Caco-2 (cell line): Measurements from ENCODE around the gene MIS12. TPM values are rescaled to one million over a fixed set of nuclear protein-coding genes. Genes with fewer than 3 reads are reported as not detected.

Source experiments
- BruUV-seq: library from RNA; stranded (reverse); fragments of 400-500 nt; replicated peaks from 2 replicates; lab custom pipeline; 2021; lab: Mats Ljungman, UMichigan
- CTCF ChIA-PET: fragments of 300-600 bp; sonication (Branson Sonifier 250); formaldehyde crosslinking; loops from one replicate; lab custom pipeline; 2022; ENCODE audit warnings: antibody characterized with exemption; lab: Charles Lee
- POLR2A ChIA-PET: fragments of 300-600 bp; sonication (Branson Sonifier 250); formaldehyde crosslinking; loops from one replicate; lab custom pipeline; 2022; ENCODE audit warnings: antibody characterized with exemption; lab: Charles Lee
- DNase-seq, 2 experiments: peaks; one replicate each; pipeline versions ENCODE4 v3.0.0 to v3.0.0-alpha.2; 2020 to 2022
- H3K27me3 ChIP-seq: replicated peaks from 2 replicates; pipeline ENCODE4 v1.6.0; 2011; ENCODE audit warnings: low read length; ENCODE audit not compliant: control insufficient read depth, insufficient read depth
- H3K36me3 ChIP-seq: 2 replicates; pipeline ENCODE4 v1.5.1; 2011; ENCODE audit warnings: low read length; ENCODE audit not compliant: control insufficient read depth, insufficient read depth
- H3K4me1 ChIP-seq: fragments of 250-450 bp; sonication (Bioruptor Pico); 2 replicates; pipeline ENCODE4 v1.5.1; 2020; ENCODE audit warnings: mild to moderate bottlenecking
- H3K4me3 ChIP-seq: 2 replicates; pipeline ENCODE4 v1.5.1; 2011; ENCODE audit warnings: low read depth, mild to moderate bottlenecking, control low read depth, low read length
- H3K9me3 ChIP-seq: fragments of 250-450 bp; sonication (Bioruptor Pico); 2 replicates; pipeline ENCODE4 v1.5.1; 2020; ENCODE audit warnings: mild to moderate bottlenecking, moderate library complexity
- H3K27ac Mint-ChIP-seq: one replicate; pipeline ENCODE4 v1.8.0; 2022; ENCODE audit warnings: mixed read lengths; ENCODE audit not compliant: unreplicated experiment
- H3K27me3 Mint-ChIP-seq: one replicate; pipeline ENCODE4 v1.8.0; 2022; ENCODE audit warnings: mixed read lengths; ENCODE audit not compliant: insufficient read depth, unreplicated experiment
- H3K36me3 Mint-ChIP-seq: one replicate; pipeline ENCODE4 v1.8.0; 2022; ENCODE audit warnings: mild to moderate bottlenecking, mixed read lengths; ENCODE audit not compliant: insufficient read depth, unreplicated experiment
- H3K4me1 Mint-ChIP-seq: one replicate; pipeline ENCODE4 v1.8.0; 2022; ENCODE audit warnings: low read depth, mixed read lengths; ENCODE audit not compliant: unreplicated experiment
- H3K4me3 Mint-ChIP-seq: one replicate; pipeline ENCODE4 v1.8.0; 2022; ENCODE audit warnings: mild to moderate bottlenecking, moderate library complexity, mixed read lengths; ENCODE audit not compliant: unreplicated experiment
- H3K9me3 Mint-ChIP-seq: one replicate; pipeline ENCODE4 v1.8.0; 2022; ENCODE audit warnings: mixed read lengths; ENCODE audit not compliant: unreplicated experiment
- CTCF ChIP-seq, 2 experiments: fragments of 200-600 bp in 1 of 2; IDR thresholded peaks; 1 replicate in 1 of 2; 2 replicates in 1 of 2; pipeline versions ENCODE4 v1.5.1 to v1.8.0; 2011 to 2022; ENCODE audit warnings: antibody characterized with exemption in 1 of 2, control low read depth in 1 of 2, inconsistent platforms in 1 of 2, low read depth in 1 of 2, low read length in 1 of 2, mild to moderate bottlenecking in 1 of 2, moderate library complexity in 1 of 2; ENCODE audit not compliant: insufficient read depth in 1 of 2, severe bottlenecking in 1 of 2, unreplicated experiment in 1 of 2
- intact Hi-C: fragments of 100-400 bp; cut with micrococcal nuclease; formaldehyde crosslinking; loops from one replicate; pipeline ENCODE4 v1.10.0; 2022; ENCODE audit not compliant: unreplicated experiment
- total RNA-seq: library from RNA; stranded (reverse); gene quantifications from 2 replicates; pipeline ENCODE4 v1.2.3, GENCODE V29; 2022

The MIS12 gene
- total RNA-seq, 1 experiment from 2014 or later: 11.7 TPM

GRCh38 chr17:5513628-5514027 lies 27.3 kb downstream of the MIS12 start:
- BruUV-seq: no TSS peak

GRCh38 chr17:5514976-5515375 lies 28.6 kb downstream of the MIS12 start:
- H3K4me3 ChIP-seq: no peak overlapping the region
- H3K36me3 ChIP-seq: no peaks in the 10 kb centered on the region
- Mint-ChIP-seq H3K9me3 (no peaks in the 10 kb centered on the region), H3K36me3 (no peaks in the 10 kb centered on the region), H3K4me1 (peaks cover 6% of the 10 kb centered on the region), H3K27me3 (no peaks in the 10 kb centered on the region), H3K27ac (no peak overlapping the region), H3K4me3 (no peak overlapping the region)
- BruUV-seq: no TSS peak
- no peaks in the 10 kb centered on the region for H3K27me3 ChIP-seq
- no peak for TF ChIP-seq CTCF (IDR thresholded peaks at IDR 0.05; ENCODE audit: insufficient read depth in 1 of 2, low read depth in 1 of 2, low read length in 1 of 2, severe bottlenecking in 1 of 2, unreplicated experiment in 1 of 2)
- H3K4me1 ChIP-seq: peaks cover 8% of the 10 kb centered on the region
- no peaks in the 10 kb centered on the region for H3K9me3 ChIP-seq
- ChIA-PET POLR2A (no interaction called here), CTCF (no interaction called here)
- intact Hi-C loops: no loop called here
- DNase-seq: no peak

More at GRCh38 chr17:5513628-5514027, 27.3 kb downstream of the MIS12 start:
- H3K9me3 ChIP-seq: no peaks in the 10 kb centered on the region
- no peak overlapping the region for H3K4me3 ChIP-seq
- intact Hi-C loops: no loop called here
- peaks cover 6% of the 10 kb centered on the region for H3K4me1 Mint-ChIP-seq
- H3K27ac Mint-ChIP-seq: no peak overlapping the region
- H3K4me1 ChIP-seq: peaks cover 8% of the 10 kb centered on the region
- DNase-seq: no peak
- no peak overlapping the region for H3K4me3 Mint-ChIP-seq
- H3K36me3 Mint-ChIP-seq: no peaks in the 10 kb centered on the region
- H3K27me3 ChIP-seq: no peaks in the 10 kb centered on the region
- POLR2A ChIA-PET: no interaction called here
- no peaks in the 10 kb centered on the region for H3K9me3 Mint-ChIP-seq
- no peaks in the 10 kb centered on the region for H3K27me3 Mint-ChIP-seq
- CTCF ChIA-PET: no interaction called here
- no peaks in the 10 kb centered on the region for H3K36me3 ChIP-seq
- TF ChIP-seq CTCF (IDR thresholded peaks at IDR 0.05; ENCODE audit: insufficient read depth in 1 of 2, low read depth in 1 of 2, low read length in 1 of 2, severe bottlenecking in 1 of 2, unreplicated experiment in 1 of 2): no peak

GRCh38 chr17:5516060-5516792 lies 29.9 kb downstream of the MIS12 start:
- Histone ChIP-seq H3K9me3 (no peaks in the 10 kb centered on the region), H3K36me3 (no peaks in the 10 kb centered on the region), H3K27me3 (no peaks in the 10 kb centered on the region), H3K4me1 (peaks cover 8% of the 10 kb centered on the region), H3K4me3 (no peak overlapping the region)
- Mint-ChIP-seq H3K36me3 (no peaks in the 10 kb centered on the region), H3K4me1 (peaks cover 6% of the 10 kb centered on the region), H3K9me3 (no peaks in the 10 kb centered on the region), H3K27ac (peak overlapping the region; percentile 59), H3K27me3 (no peaks in the 10 kb centered on the region), H3K4me3 (peak overlapping the region; percentile 38)
- no TSS peak for BruUV-seq
- TF ChIP-seq CTCF (IDR thresholded peaks at IDR 0.05; ENCODE audit: insufficient read depth in 1 of 2, low read depth in 1 of 2, low read length in 1 of 2, severe bottlenecking in 1 of 2, unreplicated experiment in 1 of 2): no peak
- intact Hi-C loops: no loop called here
- POLR2A ChIA-PET: interaction anchor here (1.1 kb wide), 1 partner anchor 30 kb away, joined by 8 read pairs; the partner anchor contains the start of genes DERL2 and MIS12
- peak; percentile 71 to 81 for DNase-seq
- CTCF ChIA-PET: no interaction called here
